Activated T-cell treated with anti-CD3 and anti-CD28 coated beads, Interleukin-2, amount 50 U/mL, for 24 hours (primary cell): ENCODE measurements around the gene NOS1.
A peak's percentile ranks its signal among the peaks of the same experiment; 100 is the strongest.

Source experiments
- DNase-seq: peaks from one replicate; pipeline ENCODE4 v3.0.0-alpha.2; 2020
- H3K27ac Mint-ChIP-seq: 2 replicates; pipeline ENCODE4 v1.8.0; 2020; ENCODE audit warnings: mild to moderate bottlenecking, mixed read lengths
- H3K27me3 Mint-ChIP-seq: 2 replicates; pipeline ENCODE4 v1.8.0; 2020; ENCODE audit warnings: mixed read lengths
- H3K36me3 Mint-ChIP-seq: 2 replicates; pipeline ENCODE4 v1.8.0; 2020; ENCODE audit warnings: low read depth, mixed read lengths
- H3K4me1 Mint-ChIP-seq: 2 replicates; pipeline ENCODE4 v1.8.0; 2020; ENCODE audit warnings: low read depth, mixed read lengths
- H3K4me3 Mint-ChIP-seq: 2 replicates; pipeline ENCODE4 v1.8.0; 2020; ENCODE audit warnings: mild to moderate bottlenecking, moderate library complexity, mixed read lengths
- H3K9me3 Mint-ChIP-seq: 2 replicates; pipeline ENCODE4 v1.8.0; 2020; ENCODE audit warnings: mixed read lengths

Gene NOS1

DNA sequence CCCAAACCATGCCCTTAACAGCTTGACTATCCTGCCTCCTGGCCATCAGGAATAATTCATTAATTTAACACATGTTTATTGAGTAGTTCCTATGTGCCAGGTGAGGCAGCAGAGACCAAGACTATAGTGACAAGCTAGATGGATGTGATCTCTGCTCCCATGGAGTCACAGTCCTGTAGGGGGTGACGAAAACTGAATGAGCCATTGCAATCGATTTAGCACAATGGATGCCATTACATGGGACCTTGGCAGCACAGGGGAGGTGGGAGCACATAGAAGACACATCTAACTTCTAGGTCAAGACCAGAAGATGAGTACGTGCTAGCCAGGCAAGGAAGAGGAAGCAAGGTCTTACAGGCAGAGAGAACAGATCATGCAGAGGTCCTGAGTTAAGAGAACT lies 68.7 kb downstream of the NOS1 start:
- H3K9me3 Mint-ChIP-seq = no peaks in the 10 kb centered on the region

GRCh38 chr12:117284140-117284539 lies 77.3 kb downstream of the NOS1 start:
- no peaks in the 10 kb centered on the region for H3K9me3 Mint-ChIP-seq

More for the DNA sequence above, 68.7 kb downstream of the NOS1 start:
- Mint-ChIP-seq H3K36me3 (no peaks in the 10 kb centered on the region), H3K27ac (no peak overlapping the region), H3K27me3 (peaks cover 24% of the 10 kb centered on the region), H3K4me1 (no peaks in the 10 kb centered on the region), H3K4me3 (no peak overlapping the region)
- no peak for DNase-seq

GRCh38 chr12:117282490-117282889 lies 78.9 kb downstream of the NOS1 start:
- no peaks in the 10 kb centered on the region for H3K9me3 Mint-ChIP-seq
- H3K36me3 Mint-ChIP-seq = no peaks in the 10 kb centered on the region
- H3K27ac Mint-ChIP-seq = no peak overlapping the region
- DNase-seq = no peak
- peaks cover 11% of the 10 kb centered on the region for H3K27me3 Mint-ChIP-seq
- no peak overlapping the region for H3K4me3 Mint-ChIP-seq
- H3K4me1 Mint-ChIP-seq = no peaks in the 10 kb centered on the region

More at GRCh38 chr12:117284140-117284539, 77.3 kb downstream of the NOS1 start:
- peaks cover 7% of the 10 kb centered on the region for H3K27me3 Mint-ChIP-seq
- no peak for DNase-seq
- H3K4me3 Mint-ChIP-seq = no peak overlapping the region
- no peaks in the 10 kb centered on the region for H3K36me3 Mint-ChIP-seq
- no peaks in the 10 kb centered on the region for H3K4me1 Mint-ChIP-seq
- no peak overlapping the region for H3K27ac Mint-ChIP-seq

- H3K9me3 Mint-ChIP-seq = no peaks in the 10 kb centered on the region
- DNase-seq = no peak
- H3K4me1 Mint-ChIP-seq = no peaks in the 10 kb centered on the region
- H3K27ac Mint-ChIP-seq = no peak overlapping the region
- H3K36me3 Mint-ChIP-seq = no peaks in the 10 kb centered on the region
- no peak overlapping the region for H3K4me3 Mint-ChIP-seq
- peaks cover 21% of the 10 kb centered on the region for H3K27me3 Mint-ChIP-seq
Measured at GRCh38 chr12:117280019-117280680, 81.3 kb downstream of the NOS1 start.

GRCh38 chr12:117279606-117280005 lies 81.8 kb downstream of the NOS1 start:
- peaks cover 21% of the 10 kb centered on the region for H3K27me3 Mint-ChIP-seq
- DNase-seq = no peak
- H3K36me3 Mint-ChIP-seq = no peaks in the 10 kb centered on the region
- no peaks in the 10 kb centered on the region for H3K4me1 Mint-ChIP-seq
- no peak overlapping the region for H3K4me3 Mint-ChIP-seq
- H3K27ac Mint-ChIP-seq = no peak overlapping the region
- no peaks in the 10 kb centered on the region for H3K9me3 Mint-ChIP-seq

DNA sequence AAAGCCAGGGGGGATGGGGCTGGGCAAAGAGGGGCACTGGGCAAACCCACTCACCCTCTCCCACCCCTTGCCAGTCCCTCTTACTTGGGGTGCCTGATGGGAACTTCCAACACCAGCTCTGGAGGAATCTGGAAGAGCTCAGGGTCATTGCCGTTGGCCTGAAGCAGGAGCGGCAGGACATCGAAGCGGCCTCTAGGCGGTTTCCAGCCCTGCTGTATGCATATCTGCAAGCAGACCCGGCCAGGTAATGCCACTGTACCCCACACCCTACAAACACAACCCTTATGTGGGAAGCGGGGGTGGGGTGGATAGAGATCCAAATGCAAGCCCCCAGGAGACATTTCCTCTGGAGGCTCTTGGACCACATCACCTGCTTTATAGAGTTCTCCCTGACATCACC lies 83.6 kb downstream of the NOS1 start:
- no peak for DNase-seq
- Mint-ChIP-seq H3K4me3 (no peak overlapping the region), H3K27ac (no peak overlapping the region), H3K4me1 (no peaks in the 10 kb centered on the region), H3K9me3 (no peaks in the 10 kb centered on the region), H3K36me3 (no peaks in the 10 kb centered on the region), H3K27me3 (peaks cover 25% of the 10 kb centered on the region)

- no peak for DNase-seq
- H3K4me1 Mint-ChIP-seq = no peaks in the 10 kb centered on the region
- H3K27me3 Mint-ChIP-seq = peaks cover 29% of the 10 kb centered on the region
- no peak overlapping the region for H3K27ac Mint-ChIP-seq
- H3K4me3 Mint-ChIP-seq = no peak overlapping the region
- no peaks in the 10 kb centered on the region for H3K9me3 Mint-ChIP-seq
- H3K36me3 Mint-ChIP-seq = no peaks in the 10 kb centered on the region
Measured at GRCh38 chr12:117273091-117273490, 88.3 kb downstream of the NOS1 start.

- Mint-ChIP-seq H3K4me1 (no peaks in the 10 kb centered on the region), H3K9me3 (no peaks in the 10 kb centered on the region), H3K27ac (no peak overlapping the region), H3K27me3 (peaks cover 27% of the 10 kb centered on the region), H3K36me3 (no peaks in the 10 kb centered on the region), H3K4me3 (no peak overlapping the region)
- DNase-seq = no peak
Measured at GRCh38 chr12:117272690-117273089, 88.7 kb downstream of the NOS1 start.

DNA sequence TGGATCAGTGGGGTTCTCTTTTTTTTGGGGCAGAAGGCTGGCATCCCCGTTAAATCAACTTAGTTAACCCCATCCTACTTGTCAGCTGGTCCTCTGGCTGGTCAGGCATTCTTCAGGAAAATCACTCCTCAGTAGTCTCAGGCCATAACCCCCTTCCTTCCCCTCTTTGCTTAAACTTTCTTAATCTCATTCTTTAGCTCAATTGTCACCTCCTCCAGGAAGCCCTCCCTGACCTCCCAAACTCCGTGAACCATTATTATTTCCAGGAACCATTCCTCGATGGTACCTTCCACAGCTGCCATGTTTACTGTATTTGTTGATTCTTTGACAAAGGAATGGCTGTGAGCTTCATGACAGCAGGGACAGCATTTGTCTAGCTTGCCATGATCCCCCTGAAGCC lies 98.7 kb downstream of the NOS1 start:
- peaks cover 11% of the 10 kb centered on the region for H3K27me3 Mint-ChIP-seq
- H3K4me1 Mint-ChIP-seq = no peaks in the 10 kb centered on the region
- H3K36me3 Mint-ChIP-seq = no peaks in the 10 kb centered on the region
- no peak for DNase-seq
- H3K4me3 Mint-ChIP-seq = no peak overlapping the region
- H3K27ac Mint-ChIP-seq = no peak overlapping the region
- H3K9me3 Mint-ChIP-seq = no peaks in the 10 kb centered on the region

DNA sequence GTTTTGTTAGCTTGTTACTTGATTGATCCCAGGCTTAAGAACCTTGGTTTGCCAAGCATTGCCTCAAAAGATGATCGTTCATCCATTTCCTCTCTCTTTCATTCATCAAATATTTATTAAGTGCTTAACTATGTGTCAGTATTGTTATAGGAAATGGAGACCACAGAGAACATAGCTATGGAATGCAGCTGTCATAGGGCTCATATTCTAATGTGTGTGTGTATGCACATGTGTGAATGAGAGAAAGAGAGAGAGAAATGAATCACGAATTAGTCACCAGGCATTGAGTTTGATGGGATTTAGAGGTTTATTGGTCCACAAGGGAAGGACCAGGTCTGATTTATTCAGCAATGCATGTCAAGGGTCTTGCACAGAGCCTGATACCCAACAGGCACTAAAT lies 100.2 kb downstream of the NOS1 start:
- no peaks in the 10 kb centered on the region for H3K9me3 Mint-ChIP-seq
- peaks cover 11% of the 10 kb centered on the region for H3K27me3 Mint-ChIP-seq
- DNase-seq = no peak
- no peaks in the 10 kb centered on the region for H3K4me1 Mint-ChIP-seq
- no peaks in the 10 kb centered on the region for H3K36me3 Mint-ChIP-seq
- no peak overlapping the region for H3K4me3 Mint-ChIP-seq
- no peak overlapping the region for H3K27ac Mint-ChIP-seq

GRCh38 chr12:117255386-117255785 lies 106.0 kb downstream of the NOS1 start:
- H3K36me3 Mint-ChIP-seq = no peaks in the 10 kb centered on the region
- no peak overlapping the region for H3K27ac Mint-ChIP-seq
- no peak overlapping the region for H3K4me3 Mint-ChIP-seq
- peaks cover 7% of the 10 kb centered on the region for H3K9me3 Mint-ChIP-seq
- no peak for DNase-seq
- no peaks in the 10 kb centered on the region for H3K4me1 Mint-ChIP-seq
- H3K27me3 Mint-ChIP-seq = peaks cover 28% of the 10 kb centered on the region

GRCh38 chr12:117243488-117243887 lies 117.9 kb downstream of the NOS1 start:
- Mint-ChIP-seq H3K27ac (no peak overlapping the region), H3K27me3 (peaks cover 6% of the 10 kb centered on the region), H3K36me3 (no peaks in the 10 kb centered on the region), H3K4me3 (no peak overlapping the region), H3K9me3 (peaks cover 2% of the 10 kb centered on the region), H3K4me1 (no peaks in the 10 kb centered on the region)
- no peak for DNase-seq

GRCh38 chr12:117241697-117242096 lies 119.7 kb downstream of the NOS1 start:
- Mint-ChIP-seq H3K4me3 (no peak overlapping the region), H3K27me3 (peaks cover 6% of the 10 kb centered on the region), H3K27ac (no peak overlapping the region), H3K9me3 (no peaks in the 10 kb centered on the region), H3K4me1 (no peaks in the 10 kb centered on the region), H3K36me3 (no peaks in the 10 kb centered on the region)
- no peak for DNase-seq

DNA sequence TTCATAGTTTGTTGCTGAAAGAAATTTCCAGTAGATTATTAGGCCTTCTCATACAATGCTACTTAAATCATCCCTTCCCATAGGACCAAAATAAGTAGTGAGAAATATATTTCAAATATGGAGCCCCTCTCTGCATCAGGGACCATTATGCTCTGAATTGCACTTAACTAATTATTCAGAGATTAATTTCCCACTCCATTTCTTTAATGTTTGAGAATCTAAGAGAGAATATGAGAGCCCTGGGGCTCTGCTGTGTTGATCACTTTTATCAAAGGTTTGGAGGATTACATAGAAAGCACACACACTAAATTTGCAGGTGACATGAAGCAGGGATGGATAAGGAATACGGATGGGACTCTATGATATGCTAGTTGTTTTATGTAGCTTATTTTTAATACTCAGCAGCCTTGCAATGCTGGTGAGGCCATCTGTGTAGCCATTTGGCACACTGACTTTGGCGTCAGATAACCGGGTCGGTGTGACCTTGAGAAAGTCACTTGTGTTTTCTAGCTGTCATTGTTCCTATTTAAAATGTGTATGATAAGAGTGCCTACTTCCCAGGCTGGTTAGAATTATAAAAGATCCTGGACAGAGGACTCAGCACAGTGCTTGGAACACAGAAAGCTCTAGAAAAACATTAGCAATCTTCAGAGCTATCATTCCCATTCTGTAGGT lies 121.2 kb downstream of the NOS1 start:
- Mint-ChIP-seq H3K27me3 (peaks cover 13% of the 10 kb centered on the region), H3K4me3 (no peak overlapping the region), H3K9me3 (no peaks in the 10 kb centered on the region), H3K27ac (no peak overlapping the region), H3K36me3 (no peaks in the 10 kb centered on the region), H3K4me1 (no peaks in the 10 kb centered on the region)
- DNase-seq = no peak

DNA sequence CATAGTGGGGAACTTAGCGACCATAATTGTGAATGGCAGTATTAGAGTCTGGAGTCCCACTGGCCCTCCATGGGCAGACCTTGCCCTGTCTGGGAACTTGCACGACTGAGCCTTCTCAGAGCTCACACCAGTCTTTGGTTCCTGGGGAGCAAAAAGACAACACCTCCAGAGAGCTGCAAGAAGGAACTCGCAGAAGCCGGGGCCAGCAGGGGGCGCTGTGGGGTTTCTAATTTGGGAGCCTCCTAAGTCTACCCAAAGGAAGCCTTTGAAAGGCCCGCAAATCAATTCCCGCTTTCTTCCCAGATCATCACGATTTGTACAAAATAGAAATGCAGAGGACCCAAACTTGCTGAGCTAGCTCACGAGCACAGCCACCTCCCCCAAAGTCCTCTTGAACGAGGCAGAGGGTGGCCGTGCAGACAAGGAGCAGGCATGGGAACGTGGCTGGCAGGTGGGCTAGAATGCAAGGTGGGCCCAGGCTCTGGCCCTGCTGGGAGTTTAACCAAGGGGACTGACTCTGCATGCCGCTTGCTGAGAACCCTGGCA lies 124.9 kb downstream of the NOS1 start:
- no peak overlapping the region for H3K27ac Mint-ChIP-seq
- H3K4me1 Mint-ChIP-seq = no peaks in the 10 kb centered on the region
- H3K27me3 Mint-ChIP-seq = peaks cover 26% of the 10 kb centered on the region
- H3K9me3 Mint-ChIP-seq = no peaks in the 10 kb centered on the region
- H3K4me3 Mint-ChIP-seq = no peak overlapping the region
- no peaks in the 10 kb centered on the region for H3K36me3 Mint-ChIP-seq
- peak; percentile 82 for DNase-seq
